ENCODE measurements around the gene PPP2R2D. TPM values are rescaled to one million over a fixed set of nuclear protein-coding genes. Genes with fewer than 3 reads are reported as not detected.

Gene PPP2R2D
- total RNA-seq, 1 donor from 2014 or later: 37.4 TPM

- H3K36me3 ChIP-seq (ENCODE audit: control insufficient read depth, insufficient read depth, low read length): no peaks in the 10 kb centered on the region
- TF ChIP-seq CTCF (IDR thresholded peaks at IDR 0.05; ENCODE audit: insufficient read depth, low read length, poor library complexity, severe bottlenecking): no peak
- H3K4me3 ChIP-seq (ENCODE audit: low read depth, low read length): no peak overlapping the region
- peaks cover 14% of the 10 kb centered on the region for H3K27me3 ChIP-seq (ENCODE audit: control insufficient read depth, insufficient read depth, low read length)
- DNase-seq (ENCODE audit: low read depth): no peak
Observed at GRCh38 chr10:131870831-131871672, 29.8 kb upstream of the PPP2R2D start.

- Histone ChIP-seq H3K4me3 (ENCODE audit: low read depth, low read length) (no peak overlapping the region), H3K36me3 (ENCODE audit: control insufficient read depth, insufficient read depth, low read length) (no peaks in the 10 kb centered on the region), H3K27me3 (ENCODE audit: control insufficient read depth, insufficient read depth, low read length) (peaks cover 16% of the 10 kb centered on the region)
- no peak for DNase-seq (ENCODE audit: low read depth)
- no peak for TF ChIP-seq CTCF (IDR thresholded peaks at IDR 0.05; ENCODE audit: insufficient read depth, low read length, poor library complexity, severe bottlenecking)
Observed at GRCh38 chr10:131871673-131872005, 29.2 kb upstream of the PPP2R2D start.

GRCh38 chr10:131872011-131872826 lies 28.6 kb upstream of the PPP2R2D start:
- Histone ChIP-seq H3K4me3 (ENCODE audit: low read depth, low read length) (no peak overlapping the region), H3K36me3 (ENCODE audit: control insufficient read depth, insufficient read depth, low read length) (no peaks in the 10 kb centered on the region), H3K27me3 (ENCODE audit: control insufficient read depth, insufficient read depth, low read length) (peaks cover 16% of the 10 kb centered on the region)
- no peak for TF ChIP-seq CTCF (IDR thresholded peaks at IDR 0.05; ENCODE audit: insufficient read depth, low read length, poor library complexity, severe bottlenecking)
- DNase-seq (ENCODE audit: low read depth): no peak

- TF ChIP-seq CTCF (IDR thresholded peaks at IDR 0.05; ENCODE audit: insufficient read depth, low read length, poor library complexity, severe bottlenecking): no peak
- peaks cover 16% of the 10 kb centered on the region for H3K27me3 ChIP-seq (ENCODE audit: control insufficient read depth, insufficient read depth, low read length)
- H3K4me3 ChIP-seq (ENCODE audit: low read depth, low read length): no peak overlapping the region
- no peaks in the 10 kb centered on the region for H3K36me3 ChIP-seq (ENCODE audit: control insufficient read depth, insufficient read depth, low read length)
- no peak for DNase-seq (ENCODE audit: low read depth)
Observed at GRCh38 chr10:131872827-131873375, 27.9 kb upstream of the PPP2R2D start.

GRCh38 chr10:131874991-131875451 lies 25.8 kb upstream of the PPP2R2D start:
- TF ChIP-seq CTCF (IDR thresholded peaks at IDR 0.05; ENCODE audit: insufficient read depth, low read length, poor library complexity, severe bottlenecking): peak; percentile 82
- Histone ChIP-seq H3K4me3 (ENCODE audit: low read depth, low read length) (no peak overlapping the region), H3K27me3 (ENCODE audit: control insufficient read depth, insufficient read depth, low read length) (peaks cover 16% of the 10 kb centered on the region), H3K36me3 (ENCODE audit: control insufficient read depth, insufficient read depth, low read length) (no peaks in the 10 kb centered on the region)
- DNase-seq (ENCODE audit: low read depth): no peak
